Stimulated activated memory B cell treated with anti-CD40 and anti-IgM and Interleukin-4, amounts not matched to agents 10 μg/mL and 1 μg/mL and 100 μg/mL, for 72 hours (primary cell): Measurements from ENCODE around the gene BCR.
"Not testable (repeated sequence)": the region's sequence is repeated elsewhere in the genome, so short reads cannot be mapped to it uniquely, and the experiment has no call there.

Source experiments
- ATAC-seq: fragments of 150-1000 bp; cut with Tn5 transposase; 2 replicates; pipeline ENCODE4 v1.10.0; 2021
- H3K27ac Mint-ChIP-seq: one replicate; pipeline ENCODE4 v1.8.0; 2022; ENCODE audit warnings: mild to moderate bottlenecking, mixed read lengths
- H3K27me3 Mint-ChIP-seq: one replicate; pipeline ENCODE4 v1.8.0; 2022; ENCODE audit warnings: mixed read lengths
- H3K36me3 Mint-ChIP-seq: one replicate; pipeline ENCODE4 v1.8.0; 2022; ENCODE audit warnings: mixed read lengths
- H3K4me1 Mint-ChIP-seq: one replicate; pipeline ENCODE4 v1.8.0; 2022; ENCODE audit warnings: mixed read lengths
- H3K4me3 Mint-ChIP-seq: one replicate; pipeline ENCODE4 v1.8.0; 2022; ENCODE audit warnings: mild to moderate bottlenecking, moderate library complexity, mixed read lengths
- H3K9me3 Mint-ChIP-seq: one replicate; pipeline ENCODE4 v1.8.0; 2022; ENCODE audit warnings: mixed read lengths

Gene BCR

GRCh38 chr22:23305321-23305910 lies 125.1 kb downstream of the BCR start:
- H3K4me3 Mint-ChIP-seq: no peak overlapping the region
- peaks cover 17% of the 10 kb centered on the region for H3K36me3 Mint-ChIP-seq
- H3K27ac Mint-ChIP-seq: no peak overlapping the region
- H3K27me3 Mint-ChIP-seq: no peaks in the 10 kb centered on the region
- no peaks in the 10 kb centered on the region for H3K4me1 Mint-ChIP-seq
- no peaks in the 10 kb centered on the region for H3K9me3 Mint-ChIP-seq
- no peak for ATAC-seq

- no peaks in the 10 kb centered on the region for H3K4me1 Mint-ChIP-seq
Measured at GRCh38 chr22:23305922-23306374, 125.6 kb downstream of the BCR start.

GRCh38 chr22:23306438-23306921 lies 126.2 kb downstream of the BCR start:
- Mint-ChIP-seq H3K27ac (no peak overlapping the region), H3K36me3 (peaks cover 13% of the 10 kb centered on the region), H3K27me3 (no peaks in the 10 kb centered on the region), H3K4me3 (no peak overlapping the region), H3K9me3 (no peaks in the 10 kb centered on the region), H3K4me1 (no peaks in the 10 kb centered on the region)
- ATAC-seq: no peak

More at GRCh38 chr22:23305922-23306374, 125.6 kb downstream of the BCR start:
- no peak for ATAC-seq
- Mint-ChIP-seq H3K9me3 (no peaks in the 10 kb centered on the region), H3K36me3 (peaks cover 17% of the 10 kb centered on the region), H3K27ac (no peak overlapping the region), H3K4me3 (no peak overlapping the region), H3K27me3 (no peaks in the 10 kb centered on the region)

- H3K4me3 Mint-ChIP-seq: no peak overlapping the region
- peaks cover 11% of the 10 kb centered on the region for H3K36me3 Mint-ChIP-seq
- no peaks in the 10 kb centered on the region for H3K4me1 Mint-ChIP-seq
- no peaks in the 10 kb centered on the region for H3K9me3 Mint-ChIP-seq
- H3K27ac Mint-ChIP-seq: no peak overlapping the region
- no peak for ATAC-seq
- no peaks in the 10 kb centered on the region for H3K27me3 Mint-ChIP-seq
Measured at GRCh38 chr22:23306926-23307325, 126.6 kb downstream of the BCR start.

GRCh38 chr22:23307511-23307910 lies 127.2 kb downstream of the BCR start:
- peaks cover 11% of the 10 kb centered on the region for H3K36me3 Mint-ChIP-seq
- H3K4me3 Mint-ChIP-seq, H3K9me3 Mint-ChIP-seq, ATAC-seq, H3K4me1 Mint-ChIP-seq, H3K27ac Mint-ChIP-seq, H3K27me3 Mint-ChIP-seq: not testable (repeated sequence)

- not testable (repeated sequence) for H3K36me3 Mint-ChIP-seq, H3K4me3 Mint-ChIP-seq, H3K4me1 Mint-ChIP-seq, ATAC-seq, H3K27ac Mint-ChIP-seq, H3K27me3 Mint-ChIP-seq, H3K9me3 Mint-ChIP-seq
Measured at GRCh38 chr22:23309261-23309660, 129.0 kb downstream of the BCR start.

GRCh38 chr22:23310443-23311097 lies 130.3 kb downstream of the BCR start:
- H3K9me3 Mint-ChIP-seq, H3K27ac Mint-ChIP-seq, H3K4me3 Mint-ChIP-seq, H3K27me3 Mint-ChIP-seq, ATAC-seq, H3K4me1 Mint-ChIP-seq: not testable (repeated sequence)
- H3K36me3 Mint-ChIP-seq: peaks cover 11% of the 10 kb centered on the region

GRCh38 chr22:23311635-23312420 lies 131.5 kb downstream of the BCR start:
- H3K27ac Mint-ChIP-seq, ATAC-seq, H3K4me1 Mint-ChIP-seq, H3K27me3 Mint-ChIP-seq, H3K4me3 Mint-ChIP-seq, H3K9me3 Mint-ChIP-seq: not testable (repeated sequence)
- H3K36me3 Mint-ChIP-seq: peaks cover 11% of the 10 kb centered on the region

GRCh38 chr22:23313791-23314567 lies 133.7 kb downstream of the BCR start:
- Mint-ChIP-seq H3K4me3 (no peak overlapping the region), H3K9me3 (no peaks in the 10 kb centered on the region), H3K4me1 (no peaks in the 10 kb centered on the region), H3K27ac (no peak overlapping the region), H3K27me3 (no peaks in the 10 kb centered on the region), H3K36me3 (peaks cover 11% of the 10 kb centered on the region)
- no peak for ATAC-seq

GRCh38 chr22:23315341-23315917 lies 135.1 kb downstream of the BCR start:
- Mint-ChIP-seq H3K27ac (no peak overlapping the region), H3K9me3 (no peaks in the 10 kb centered on the region), H3K27me3 (no peaks in the 10 kb centered on the region), H3K4me3 (no peak overlapping the region), H3K36me3 (peaks cover 11% of the 10 kb centered on the region), H3K4me1 (no peaks in the 10 kb centered on the region)
- ATAC-seq: no peak

GRCh38 chr22:23316596-23316995 lies 136.3 kb downstream of the BCR start:
- H3K9me3 Mint-ChIP-seq, H3K27me3 Mint-ChIP-seq, H3K4me1 Mint-ChIP-seq, H3K27ac Mint-ChIP-seq, ATAC-seq, H3K4me3 Mint-ChIP-seq: not testable (repeated sequence)
- peaks cover 11% of the 10 kb centered on the region for H3K36me3 Mint-ChIP-seq

- H3K36me3 Mint-ChIP-seq: peaks cover 11% of the 10 kb centered on the region
- H3K4me3 Mint-ChIP-seq, H3K27me3 Mint-ChIP-seq, H3K9me3 Mint-ChIP-seq, ATAC-seq, H3K27ac Mint-ChIP-seq, H3K4me1 Mint-ChIP-seq: not testable (repeated sequence)
Measured at GRCh38 chr22:23318316-23318715, 138.0 kb downstream of the BCR start.

- not testable (repeated sequence) for H3K4me1 Mint-ChIP-seq, H3K27ac Mint-ChIP-seq, H3K4me3 Mint-ChIP-seq, H3K9me3 Mint-ChIP-seq, ATAC-seq, H3K27me3 Mint-ChIP-seq, H3K36me3 Mint-ChIP-seq
Measured at GRCh38 chr22:23322497-23323080, 142.3 kb downstream of the BCR start.

GRCh38 chr22:23323960-23324688 lies 143.8 kb downstream of the BCR start:
- H3K4me1 Mint-ChIP-seq, H3K4me3 Mint-ChIP-seq, H3K27me3 Mint-ChIP-seq, H3K36me3 Mint-ChIP-seq, H3K27ac Mint-ChIP-seq, H3K9me3 Mint-ChIP-seq, ATAC-seq: not testable (repeated sequence)
